Suprapubic skin (tissue), 4 donors: ENCODE measurements around the gene CSF1. TPM values are rescaled to one million over a fixed set of nuclear protein-coding genes. Genes with fewer than 3 reads are reported as not detected.
A peak's percentile ranks its signal among the peaks of the same experiment; 100 is the strongest.

Experiments used
- DNase-seq, 2 donors: peaks; one replicate each; pipeline ENCODE4 v3.0.0-alpha.2; 2019; ENCODE audit warnings: low spot score in 2 of 2
- H3K27ac ChIP-seq: fragments of 200-600 bp; sonication (generic); one replicate; pipeline ENCODE4 v1.5.1; 2019
- H3K27me3 ChIP-seq: fragments of 200-600 bp; sonication (generic); one replicate; pipeline ENCODE4 v1.5.1; 2019
- H3K36me3 ChIP-seq: fragments of 200-600 bp; sonication (generic); one replicate; pipeline ENCODE4 v1.5.1; 2019
- H3K4me1 ChIP-seq: fragments of 200-600 bp; sonication (generic); one replicate; pipeline ENCODE4 v1.5.1; 2019
- H3K4me3 ChIP-seq: fragments of 200-600 bp; sonication (generic); one replicate; pipeline ENCODE4 v1.5.1; 2019; ENCODE audit warnings: mild to moderate bottlenecking
- H3K9me3 ChIP-seq: fragments of 200-600 bp; sonication (generic); one replicate; pipeline ENCODE4 v1.5.1; 2019
- CTCF ChIP-seq, 2 donors: fragments of 200-600 bp in 1 of 2; fragments of 450-650 bp in 1 of 2; sonication (generic) in 1 of 2; IDR thresholded peaks; one replicate each; pipeline ENCODE4 v1.5.1; 2016 to 2019; ENCODE audit warnings: antibody characterized with exemption in 2 of 2, mild to moderate bottlenecking in 1 of 2, moderate library complexity in 1 of 2
- EP300 ChIP-seq: sonication (generic); formaldehyde crosslinking; IDR thresholded peaks from one replicate; pipeline ENCODE4 v1.6.1; 2017; ENCODE audit warnings: antibody characterized with exemption
- POLR2A ChIP-seq, 2 donors: fragments of 450-650 bp; IDR thresholded peaks; one replicate each; pipeline ENCODE4 v1.6.1; 2017; ENCODE audit warnings: antibody characterized with exemption in 2 of 2, mild to moderate bottlenecking in 2 of 2, moderate library complexity in 2 of 2
- POLR2AphosphoS5 ChIP-seq, 3 donors: sonication (generic); formaldehyde crosslinking; IDR thresholded peaks; one replicate each; pipeline ENCODE4 v1.6.1; 2017; ENCODE audit warnings: antibody characterized with exemption in 3 of 3
- WGBS: methylation state at CpG from one replicate; pipeline ENCODE4 v1.1.5; 2018; 5-methylcytosine and 5-hydroxymethylcytosine counted together
- total RNA-seq, 4 donors: library from RNA; depleted of rRNA; stranded (reverse); fragments of >200 nt; gene quantifications; one replicate each; pipeline ENCODE4 v1.1.0, GENCODE V29; 2016

Gene CSF1
- total RNA-seq, 4 donors from 2014 or later: 12.6 to 39.1 (median 17.5) TPM

GRCh38 chr1:109864930-109865612 lies 45.6 kb upstream of the CSF1 start:
- Histone ChIP-seq H3K36me3 (no peaks in the 10 kb centered on the region), H3K4me3 (no peak overlapping the region), H3K4me1 (peaks cover 9% of the 10 kb centered on the region), H3K9me3 (no peaks in the 10 kb centered on the region), H3K27ac (peak overlapping the region; percentile 36), H3K27me3 (no peaks in the 10 kb centered on the region)
- TF ChIP-seq POLR2A (IDR thresholded peaks at IDR 0.05) (no peak), POLR2AphosphoS5 (IDR thresholded peaks at IDR 0.05) (peak in 1 of 3 donors; percentile 13)
- peak in 1 of 2 donors; percentile 73 for DNase-seq
- WGBS: 54% methylated on average over 12 of the region's 12 CpGs

- TF ChIP-seq POLR2A (IDR thresholded peaks at IDR 0.05) (no peak), POLR2AphosphoS5 (IDR thresholded peaks at IDR 0.05) (no peak), EP300 (no peak), CTCF (IDR thresholded peaks at IDR 0.05) (no peak)
- no peaks in the 10 kb centered on the region for H3K27me3 ChIP-seq
- H3K36me3 ChIP-seq: no peaks in the 10 kb centered on the region
- DNase-seq: no peak
- no peaks in the 10 kb centered on the region for H3K9me3 ChIP-seq
- H3K27ac ChIP-seq: no peak overlapping the region
- 94% methylated on average over 2 of the region's 2 CpGs for WGBS
- H3K4me3 ChIP-seq: no peak overlapping the region
- peaks cover 9% of the 10 kb centered on the region for H3K4me1 ChIP-seq
Observed at GRCh38 chr1:109866071-109866470, 44.6 kb upstream of the CSF1 start.

DNA sequence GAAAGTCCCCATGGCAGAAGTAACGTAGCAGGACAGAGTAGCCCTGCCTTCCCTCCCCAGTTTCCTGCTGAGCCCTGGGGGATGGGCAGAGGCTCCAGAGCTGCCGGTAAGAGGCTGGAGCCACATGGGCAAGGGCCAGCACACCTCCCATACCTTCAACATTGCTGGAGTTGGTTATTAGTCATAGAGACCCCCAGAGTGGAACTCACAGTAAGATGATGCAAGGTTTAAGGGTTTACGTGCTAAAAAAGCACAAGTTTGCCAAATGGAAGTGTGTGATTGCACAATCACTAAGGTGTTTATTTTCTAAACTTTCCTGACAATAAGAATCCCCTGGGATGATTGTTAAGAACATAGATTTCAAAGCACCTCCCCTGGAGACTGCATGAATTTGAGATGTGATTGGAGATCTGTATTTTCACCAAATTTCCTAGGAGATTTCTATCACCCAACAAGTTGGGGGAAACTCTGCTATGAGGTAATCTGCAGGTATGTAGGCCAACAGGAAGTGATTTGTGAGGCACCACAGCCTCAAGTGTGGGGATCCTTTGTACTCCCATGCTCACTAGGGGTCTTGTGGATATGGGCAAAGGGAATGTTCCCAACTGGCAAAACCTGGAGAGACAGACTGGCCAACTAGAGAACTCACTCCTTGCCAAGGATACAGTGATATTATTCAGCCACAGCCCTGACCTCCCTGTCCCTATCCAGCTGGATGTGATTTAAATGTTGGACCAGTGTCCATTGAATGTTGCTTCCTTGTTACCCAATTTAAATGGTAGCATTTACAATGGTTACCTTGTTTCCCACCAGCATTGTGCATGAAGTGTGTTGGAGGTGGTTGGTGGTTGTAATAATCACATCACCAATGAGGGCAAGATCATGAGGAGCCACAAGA lies 37.1 kb upstream of the CSF1 start:
- H3K4me3 ChIP-seq: no peak overlapping the region
- H3K9me3 ChIP-seq: no peaks in the 10 kb centered on the region
- H3K36me3 ChIP-seq: no peaks in the 10 kb centered on the region
- no peak for TF ChIP-seq CTCF (IDR thresholded peaks at IDR 0.05)
- TF ChIP-seq POLR2A (IDR thresholded peaks at IDR 0.05): no peak
- TF ChIP-seq EP300: no peak
- no peak for TF ChIP-seq POLR2AphosphoS5 (IDR thresholded peaks at IDR 0.05)
- no peak overlapping the region for H3K27ac ChIP-seq
- peaks cover 32% of the 10 kb centered on the region for H3K4me1 ChIP-seq
- peak in 1 of 2 donors; percentile 21 for DNase-seq
- H3K27me3 ChIP-seq: no peaks in the 10 kb centered on the region
- WGBS: 46% methylated on average over 3 of the region's 3 CpGs

- 86% methylated on average over 2 of the region's 2 CpGs for WGBS
- Histone ChIP-seq H3K4me1 (peaks cover 32% of the 10 kb centered on the region), H3K4me3 (no peak overlapping the region), H3K27ac (no peak overlapping the region), H3K9me3 (no peaks in the 10 kb centered on the region), H3K36me3 (no peaks in the 10 kb centered on the region), H3K27me3 (no peaks in the 10 kb centered on the region)
- peak in 1 of 2 donors; percentile 9 for DNase-seq
- TF ChIP-seq EP300 (no peak), POLR2AphosphoS5 (IDR thresholded peaks at IDR 0.05) (no peak), POLR2A (IDR thresholded peaks at IDR 0.05) (no peak), CTCF (IDR thresholded peaks at IDR 0.05) (no peak)
Observed at GRCh38 chr1:109874445-109874844, 36.2 kb upstream of the CSF1 start.

GRCh38 chr1:109875874-109876273 lies 34.8 kb upstream of the CSF1 start:
- Histone ChIP-seq H3K4me3 (no peak overlapping the region), H3K9me3 (no peaks in the 10 kb centered on the region), H3K27ac (no peak overlapping the region), H3K27me3 (no peaks in the 10 kb centered on the region), H3K4me1 (peaks cover 32% of the 10 kb centered on the region), H3K36me3 (no peaks in the 10 kb centered on the region)
- no peak for TF ChIP-seq EP300
- TF ChIP-seq POLR2AphosphoS5 (IDR thresholded peaks at IDR 0.05): no peak
- TF ChIP-seq POLR2A (IDR thresholded peaks at IDR 0.05): no peak
- no peak for TF ChIP-seq CTCF (IDR thresholded peaks at IDR 0.05)
- no peak for DNase-seq
- WGBS: 84% methylated on average over 6 of the region's 6 CpGs
